ENCODE data around the gene CACNA1A.
A peak's percentile ranks its signal among the peaks of the same experiment; 100 is the strongest.

The CACNA1A gene

GRCh38 chr19:13234518-13234917 lies 271.8 kb downstream of the CACNA1A start:
- peak; percentile 37 to 59 (median 42) for DNase-seq (ENCODE audit: low read depth in 3 of 3)

- no peak for DNase-seq (ENCODE audit: low read depth in 3 of 3)
Measured at GRCh38 chr19:13231663-13232062, 274.6 kb downstream of the CACNA1A start.

- DNase-seq (ENCODE audit: low read depth in 3 of 3), result no peak
Measured at GRCh38 chr19:13229246-13229645, 277.0 kb downstream of the CACNA1A start.

- no peak for DNase-seq (ENCODE audit: low read depth in 3 of 3)
Measured at GRCh38 chr19:13228561-13228960, 277.7 kb downstream of the CACNA1A start.

GRCh38 chr19:13226983-13227382 lies 279.3 kb downstream of the CACNA1A start:
- no peak for DNase-seq (ENCODE audit: low read depth in 3 of 3)

GRCh38 chr19:13225973-13226865 lies 280.1 kb downstream of the CACNA1A start:
- DNase-seq (ENCODE audit: low read depth in 3 of 3), result no peak

- no peak for DNase-seq (ENCODE audit: low read depth in 3 of 3)
Measured at GRCh38 chr19:13225085-13225484, 281.2 kb downstream of the CACNA1A start.

GRCh38 chr19:13220847-13221246 lies 285.4 kb downstream of the CACNA1A start:
- no peak for DNase-seq (ENCODE audit: low read depth in 3 of 3)

GRCh38 chr19:13215572-13216380 lies 290.5 kb downstream of the CACNA1A start:
- no peak for DNase-seq (ENCODE audit: low read depth in 3 of 3)

GRCh38 chr19:13214036-13214730 lies 292.1 kb downstream of the CACNA1A start:
- DNase-seq (ENCODE audit: low read depth in 3 of 3), result no peak

- DNase-seq (ENCODE audit: low read depth in 3 of 3), result peak; percentile 64 to 76 (median 65)
Measured at GRCh38 chr19:13212759-13213330, 293.4 kb downstream of the CACNA1A start.

GRCh38 chr19:13211426-13212308 lies 294.6 kb downstream of the CACNA1A start:
- DNase-seq (ENCODE audit: low read depth in 3 of 3), result no peak

GRCh38 chr19:13210941-13211340 lies 295.3 kb downstream of the CACNA1A start:
- DNase-seq (ENCODE audit: low read depth in 3 of 3), result no peak

GRCh38 chr19:13210339-13210775 lies 295.9 kb downstream of the CACNA1A start:
- no peak for DNase-seq (ENCODE audit: low read depth in 3 of 3)

GRCh38 chr19:13209484-13210338 lies 296.6 kb downstream of the CACNA1A start:
- no peak for DNase-seq (ENCODE audit: low read depth in 3 of 3)

- no peak for DNase-seq (ENCODE audit: low read depth in 3 of 3)
Measured at GRCh38 chr19:13208672-13209483, 297.4 kb downstream of the CACNA1A start.

- peak; percentile 29 to 60 (median 39) for DNase-seq (ENCODE audit: low read depth in 3 of 3)
Measured at GRCh38 chr19:13207846-13208671, 298.2 kb downstream of the CACNA1A start.
